Right lung (tissue), 5 donors: ENCODE measurements around the gene TNK1. TPM values are rescaled to one million over a fixed set of nuclear protein-coding genes. Genes with fewer than 3 reads are reported as not detected.
A peak's percentile ranks its signal among the peaks of the same experiment; 100 is the strongest.

Source experiments
- DNase-seq, 2 donors: peaks; one replicate each; pipeline ENCODE4 v3.0.0-alpha.2; 2013
- polyA plus RNA-seq, 5 donors: library from polyadenylated mRNA; unstranded; fragments of 120-200 nt; gene quantifications; one replicate each; pipeline versions ENCODE4 v1.2.1 to v1.2.3, GENCODE V29; 2013; ENCODE audit warnings: inconsistent platforms in 1 of 5, low replicate concordance in 1 of 5; ENCODE audit not compliant: insufficient read length in 5 of 5, insufficient read depth in 1 of 5

The TNK1 gene
- polyA plus RNA-seq, 5 donors, result 5.1 to 6.8 (median 6.7) TPM

DNA sequence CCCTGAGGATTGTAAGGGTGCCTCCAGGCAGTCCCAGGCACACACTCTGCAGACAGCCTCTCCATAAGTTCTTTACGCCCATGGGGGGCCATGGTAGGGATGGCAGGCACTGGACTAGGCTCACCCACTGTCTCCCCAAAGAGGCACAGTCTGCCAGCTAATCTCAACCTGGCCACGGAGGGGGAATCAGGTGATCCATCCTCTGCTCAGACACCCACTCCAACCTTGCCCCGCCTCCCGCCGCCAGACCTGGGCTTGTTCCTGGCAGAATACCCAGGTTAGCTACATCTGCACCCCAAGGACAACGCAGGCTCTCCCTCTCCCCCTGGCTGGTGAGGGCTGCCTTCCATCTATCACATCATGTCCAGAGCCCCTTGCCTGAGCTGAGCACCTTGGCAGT is 28.0 kb downstream of the TNK1 start:
- no peak for DNase-seq

GRCh38 chr17:7409716-7410115 is 28.8 kb downstream of the TNK1 start:
- no peak for DNase-seq

- DNase-seq, result no peak
These were observed 29.9 kb downstream of the TNK1 start for GRCh38 chr17:7410634-7411426.

- no peak for DNase-seq
These were observed 30.5 kb downstream of the TNK1 start for GRCh38 chr17:7411427-7411750.

DNA sequence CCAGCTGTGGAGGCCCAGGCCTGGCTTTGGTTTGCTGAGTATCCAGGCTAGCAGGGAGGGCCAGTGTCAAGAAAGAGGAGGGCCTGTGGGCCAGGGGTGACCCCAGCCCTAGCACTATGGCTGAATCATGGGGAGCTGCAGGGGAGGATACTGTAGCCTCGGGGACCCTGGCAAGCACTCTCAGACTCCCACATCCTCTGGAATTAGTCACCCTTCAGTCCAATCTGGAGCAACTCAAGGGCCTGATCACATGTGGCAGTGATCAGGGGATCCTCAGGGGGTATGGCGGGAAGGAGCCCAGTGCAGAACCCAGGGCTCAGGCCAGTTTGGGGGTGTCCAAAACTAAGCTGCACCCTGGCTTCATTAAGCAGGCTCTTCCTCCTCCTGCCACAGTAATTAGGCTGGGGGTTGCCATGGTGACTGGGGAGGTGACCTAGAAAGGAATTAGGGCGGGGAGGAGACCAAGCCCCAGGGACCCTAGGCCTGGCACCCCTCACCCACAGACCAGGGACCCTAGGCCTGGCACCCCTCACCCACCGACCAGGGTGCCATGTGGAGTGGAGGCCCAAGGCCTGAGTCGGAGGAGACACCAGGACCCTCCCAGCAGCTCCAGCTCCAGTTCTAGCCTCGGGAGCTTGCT is 32.6 kb downstream of the TNK1 start:
- DNase-seq, result no peak

DNA sequence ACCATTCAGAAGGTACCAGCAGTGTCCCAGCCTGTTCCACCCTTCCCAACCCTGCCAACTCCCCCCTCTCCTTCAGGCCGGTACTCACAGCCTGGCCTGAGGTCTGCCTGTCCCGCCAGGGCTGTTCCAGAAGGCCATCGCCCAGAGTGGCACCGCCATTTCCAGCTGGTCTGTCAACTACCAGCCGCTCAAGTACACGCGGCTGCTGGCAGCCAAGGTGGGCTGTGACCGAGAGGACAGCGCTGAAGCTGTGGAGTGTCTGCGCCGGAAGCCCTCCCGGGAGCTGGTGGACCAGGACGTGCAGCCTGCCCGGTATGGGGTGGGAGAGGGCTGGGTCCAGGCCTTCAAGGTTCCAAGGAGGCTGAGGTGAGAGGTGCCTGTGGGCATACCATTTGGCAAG is 33.9 kb downstream of the TNK1 start:
- DNase-seq, result no peak

DNA sequence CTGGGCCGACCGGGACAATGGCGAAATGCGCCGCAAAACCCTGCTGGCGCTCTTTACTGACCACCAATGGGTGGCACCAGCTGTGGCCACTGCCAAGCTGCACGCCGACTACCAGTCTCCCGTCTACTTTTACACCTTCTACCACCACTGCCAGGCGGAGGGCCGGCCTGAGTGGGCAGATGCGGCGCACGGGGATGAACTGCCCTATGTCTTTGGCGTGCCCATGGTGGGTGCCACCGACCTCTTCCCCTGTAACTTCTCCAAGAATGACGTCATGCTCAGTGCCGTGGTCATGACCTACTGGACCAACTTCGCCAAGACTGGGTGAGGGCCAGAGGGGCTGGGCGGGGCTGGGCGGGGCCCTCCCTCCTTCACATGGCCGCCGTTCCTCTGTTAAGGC is 34.9 kb downstream of the TNK1 start:
- no peak for DNase-seq

DNA sequence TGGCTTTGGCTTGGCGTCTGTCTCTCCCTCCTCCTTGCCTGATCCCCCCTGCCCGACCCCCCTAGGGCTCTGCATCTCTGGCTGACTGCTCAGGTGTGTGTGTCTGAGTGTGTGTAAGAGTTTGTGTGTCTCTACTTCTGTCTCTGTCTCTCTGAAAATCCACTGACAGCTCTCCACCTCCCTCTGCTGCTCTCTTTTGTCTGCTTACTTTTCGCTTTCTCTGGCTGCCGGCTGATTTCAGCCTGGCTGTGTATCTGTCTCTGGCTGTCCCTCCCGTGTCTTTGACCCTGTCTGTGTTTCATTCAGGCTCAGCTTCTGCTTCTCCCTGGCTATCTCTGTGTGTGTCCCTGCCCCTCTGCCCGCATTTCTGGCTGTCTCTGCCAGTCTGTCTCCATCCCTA is 35.4 kb downstream of the TNK1 start:
- DNase-seq, result no peak

DNA sequence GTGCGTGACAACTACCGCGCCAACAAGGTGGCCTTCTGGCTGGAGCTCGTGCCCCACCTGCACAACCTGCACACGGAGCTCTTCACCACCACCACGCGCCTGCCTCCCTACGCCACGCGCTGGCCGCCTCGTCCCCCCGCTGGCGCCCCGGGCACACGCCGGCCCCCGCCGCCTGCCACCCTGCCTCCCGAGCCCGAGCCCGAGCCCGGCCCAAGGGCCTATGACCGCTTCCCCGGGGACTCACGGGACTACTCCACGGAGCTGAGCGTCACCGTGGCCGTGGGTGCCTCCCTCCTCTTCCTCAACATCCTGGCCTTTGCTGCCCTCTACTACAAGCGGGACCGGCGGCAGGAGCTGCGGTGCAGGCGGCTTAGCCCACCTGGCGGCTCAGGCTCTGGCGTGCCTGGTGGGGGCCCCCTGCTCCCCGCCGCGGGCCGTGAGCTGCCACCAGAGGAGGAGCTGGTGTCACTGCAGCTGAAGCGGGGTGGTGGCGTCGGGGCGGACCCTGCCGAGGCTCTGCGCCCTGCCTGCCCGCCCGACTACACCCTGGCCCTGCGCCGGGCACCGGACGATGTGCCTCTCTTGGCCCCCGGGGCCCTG is 36.3 kb downstream of the TNK1 start:
- no peak for DNase-seq

DNA sequence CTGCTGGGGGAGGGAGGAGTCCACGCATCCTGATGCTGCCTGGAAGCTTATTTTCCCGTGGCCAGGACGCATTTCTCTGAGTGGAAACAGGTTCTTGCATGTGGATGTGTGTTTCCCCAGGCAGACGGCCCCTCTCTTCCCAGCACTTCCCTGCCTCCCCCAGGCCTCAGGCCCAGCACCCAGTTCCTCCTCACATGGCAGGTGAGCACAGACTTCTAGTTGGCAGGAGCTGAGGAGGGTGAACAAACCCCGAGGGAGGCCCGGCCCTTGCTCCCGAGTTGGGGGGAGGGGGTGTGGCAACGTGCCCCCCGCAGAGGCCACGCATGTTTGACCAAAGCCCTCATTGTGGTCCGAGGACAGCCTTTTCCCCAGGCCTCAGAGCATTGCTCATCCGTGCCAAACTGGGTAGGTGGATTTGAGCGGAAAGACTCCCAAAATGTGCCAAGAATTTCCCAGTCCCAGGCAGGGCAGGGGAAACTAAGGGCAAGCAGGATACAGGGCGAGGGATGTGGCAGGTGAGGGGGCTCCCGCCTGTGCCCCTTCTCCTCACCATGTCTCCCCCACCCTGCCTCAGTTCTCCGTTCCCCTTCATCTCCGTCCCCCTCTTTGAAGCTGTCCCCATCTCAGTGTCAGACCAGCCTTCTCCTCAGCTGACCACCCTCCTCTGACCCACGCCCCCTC is 37.7 kb downstream of the TNK1 start:
- DNase-seq, result no peak

GRCh38 chr17:7419819-7420610 is 39.1 kb downstream of the TNK1 start, which contains the start of gene SPEM1:
Gene SPEM1 (plus strand): TSS chr17:7420324. CDS start chr17:7420385, 61 bp downstream.
- peak; percentile 45 to 54 for DNase-seq

GRCh38 chr17:7421186-7421585 is 40.3 kb downstream of the TNK1 start:
- no peak for DNase-seq

GRCh38 chr17:7423679-7424078 is 42.8 kb downstream of the TNK1 start:
- DNase-seq, result no peak

GRCh38 chr17:7425316-7425715 is 44.4 kb downstream of the TNK1 start, which contains the start of gene SPEM2:
Gene SPEM2 (plus strand): TSS chr17:7425616. CDS start chr17:7425689, 73 bp downstream.
- DNase-seq, result no peak

DNA sequence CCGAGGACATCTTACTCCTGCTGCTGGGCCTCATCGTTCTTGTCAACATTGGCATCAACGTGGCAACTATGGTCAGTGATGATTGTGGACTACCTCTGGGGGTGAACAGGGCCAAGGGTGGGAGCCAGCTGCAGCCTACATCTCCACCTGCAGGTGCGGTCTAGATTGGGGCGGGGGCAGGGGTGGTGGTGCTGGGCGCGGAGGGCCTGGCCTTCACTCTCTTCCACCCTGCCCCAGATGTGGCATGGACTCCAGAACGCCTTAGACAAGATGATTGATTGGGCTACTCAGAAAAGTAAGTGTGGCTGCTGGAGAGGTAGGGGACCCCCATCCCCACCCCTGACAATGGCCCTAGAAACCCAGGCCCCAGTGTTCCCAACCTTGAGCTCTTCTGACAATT is 44.9 kb downstream of the TNK1 start:
- no peak for DNase-seq

DNA sequence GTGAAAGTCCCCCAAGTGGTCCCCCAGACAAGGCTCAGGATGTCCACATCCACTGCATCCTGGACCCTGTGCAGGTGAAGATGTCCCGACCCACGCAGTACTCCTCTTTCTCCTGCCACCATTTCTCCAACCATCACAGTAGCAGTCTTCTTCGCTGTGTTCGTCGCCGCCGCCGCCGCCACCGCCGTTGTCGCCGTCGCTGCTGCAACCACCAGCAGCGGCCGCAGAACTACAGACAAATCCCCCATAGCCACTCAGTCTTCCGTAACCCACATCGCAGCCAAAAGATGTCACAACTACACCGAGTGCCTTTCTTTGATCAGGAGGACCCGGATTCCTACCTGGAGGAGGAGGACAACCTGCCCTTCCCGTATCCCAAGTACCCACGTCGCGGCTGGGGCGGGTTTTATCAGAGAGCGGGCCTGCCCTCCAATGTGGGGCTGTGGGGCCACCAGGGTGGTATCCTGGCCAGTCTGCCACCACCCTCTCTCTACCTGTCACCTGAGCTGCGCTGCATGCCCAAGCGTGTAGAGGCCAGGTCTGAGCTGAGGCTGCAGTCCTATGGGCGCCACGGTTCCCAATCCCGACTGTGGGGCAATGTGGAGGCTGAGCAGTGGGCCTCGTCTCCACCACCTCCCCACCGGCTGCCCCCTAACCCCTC is 45.4 kb downstream of the TNK1 start:
- no peak for DNase-seq

GRCh38 chr17:7426896-7427489 is 46.1 kb downstream of the TNK1 start:
- no peak for DNase-seq

GRCh38 chr17:7427549-7427948 is 46.7 kb downstream of the TNK1 start:
- DNase-seq, result no peak

DNA sequence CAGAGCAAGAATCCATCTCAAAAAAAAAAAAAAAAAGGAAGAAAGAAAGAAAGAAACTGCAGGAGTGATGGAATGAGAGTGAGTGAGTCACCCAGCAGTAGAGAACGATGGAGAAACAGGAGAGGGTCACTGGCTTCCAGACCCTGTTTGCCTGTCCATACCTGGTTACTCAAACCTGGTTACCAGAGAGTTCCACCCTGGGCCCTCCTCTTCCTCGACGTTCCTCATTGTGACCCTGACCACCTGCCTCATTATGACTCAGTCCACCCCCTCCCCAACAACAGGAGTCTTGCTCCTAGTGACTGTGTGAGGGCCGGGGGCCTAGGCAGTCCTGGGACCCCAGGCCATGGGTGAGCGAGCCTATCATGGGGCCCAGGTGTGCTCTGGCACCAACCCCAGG is 47.7 kb downstream of the TNK1 start, which contains the start of gene SPEM3:
Gene SPEM3 (plus strand): TSS at position 301 of the 400 bp plus-strand sequence. CDS start 46 bp downstream, at position 347.
- DNase-seq, result no peak

GRCh38 chr17:7429722-7430121 is 48.8 kb downstream of the TNK1 start:
- DNase-seq, result no peak

GRCh38 chr17:7431231-7431630 is 50.3 kb downstream of the TNK1 start:
- no peak for DNase-seq
